Globus pallidus (tissue), 1 donor: ENCODE measurements around the gene TP53I11.

Experiments used
- DNase-seq: peaks from one replicate; pipeline ENCODE4 v3.0.0-alpha.2; 2015; ENCODE audit warnings: low spot score

Gene TP53I11, protein sequence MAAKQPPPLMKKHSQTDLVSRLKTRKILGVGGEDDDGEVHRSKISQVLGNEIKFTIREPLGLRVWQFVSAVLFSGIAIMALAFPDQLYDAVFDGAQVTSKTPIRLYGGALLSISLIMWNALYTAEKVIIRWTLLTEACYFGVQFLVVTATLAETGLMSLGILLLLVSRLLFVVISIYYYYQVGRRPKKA

DNA sequence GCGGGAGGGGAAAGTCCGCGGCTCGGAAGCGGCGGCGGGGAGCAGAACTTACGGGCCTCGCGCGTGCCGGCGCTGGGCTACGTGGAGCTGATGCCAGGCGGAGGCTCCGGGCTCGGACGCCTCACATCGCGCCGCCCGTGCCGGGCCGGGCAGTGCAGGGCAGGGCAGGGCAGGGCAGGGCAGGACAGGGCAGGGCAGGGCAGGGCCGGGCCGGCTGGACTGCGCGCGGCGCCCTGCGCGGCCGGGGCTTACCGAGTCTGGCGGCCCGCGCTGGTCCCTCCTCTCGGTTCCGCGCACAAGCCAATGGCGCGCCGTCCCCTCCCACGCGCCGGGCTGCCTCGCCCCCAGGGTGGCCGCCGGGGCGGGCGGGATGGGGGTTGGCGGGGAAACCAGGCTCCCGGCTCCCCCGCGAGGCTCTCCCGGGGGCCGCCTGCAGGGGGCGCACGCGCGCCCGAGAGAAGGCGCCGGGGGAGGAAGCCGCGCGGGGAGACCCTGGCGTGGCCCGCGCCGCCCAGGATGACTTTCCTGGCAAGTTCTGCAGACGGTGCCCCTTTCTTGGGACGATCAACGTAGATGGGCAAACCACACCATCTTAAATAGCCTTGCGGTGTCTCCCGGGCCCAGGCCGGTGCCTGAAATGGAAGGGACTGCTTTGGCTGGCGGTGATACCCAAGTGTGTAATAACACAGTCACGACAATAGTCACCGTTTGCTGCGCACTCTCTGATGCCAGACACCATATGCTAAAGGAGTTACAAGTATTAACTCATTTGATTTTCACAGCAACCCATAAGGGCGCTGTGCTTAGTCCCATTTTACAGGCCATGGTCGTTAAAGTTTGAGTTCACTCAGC, at the start of gene TP53I11:
TP53I11 (minus strand) TSS at position 259 of the 852 bp plus-strand sequence. CDS start 12,548 bp downstream, outside the sequence.
- no peak for DNase-seq

DNA sequence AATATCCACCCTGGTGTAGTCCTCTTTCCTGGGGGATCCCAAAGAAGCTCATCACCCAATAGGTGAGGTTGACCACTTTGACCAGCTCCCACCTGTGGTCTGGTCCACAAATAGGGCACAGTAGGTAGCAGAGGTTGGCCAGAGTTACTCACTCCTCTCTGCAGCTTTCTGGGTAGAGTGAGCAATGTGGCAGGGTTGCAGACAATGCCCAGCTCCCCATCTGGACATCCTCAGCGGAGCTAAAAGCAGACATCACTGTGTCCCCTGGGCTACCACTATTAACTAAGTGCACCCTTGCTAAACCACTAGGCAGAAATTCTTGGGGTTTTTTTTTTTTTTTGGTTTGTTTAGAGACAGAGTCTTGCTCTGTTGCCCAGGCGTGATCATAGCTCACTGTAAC, 48.4 kb upstream of the TP53I11 start:
- DNase-seq = no peak

DNA sequence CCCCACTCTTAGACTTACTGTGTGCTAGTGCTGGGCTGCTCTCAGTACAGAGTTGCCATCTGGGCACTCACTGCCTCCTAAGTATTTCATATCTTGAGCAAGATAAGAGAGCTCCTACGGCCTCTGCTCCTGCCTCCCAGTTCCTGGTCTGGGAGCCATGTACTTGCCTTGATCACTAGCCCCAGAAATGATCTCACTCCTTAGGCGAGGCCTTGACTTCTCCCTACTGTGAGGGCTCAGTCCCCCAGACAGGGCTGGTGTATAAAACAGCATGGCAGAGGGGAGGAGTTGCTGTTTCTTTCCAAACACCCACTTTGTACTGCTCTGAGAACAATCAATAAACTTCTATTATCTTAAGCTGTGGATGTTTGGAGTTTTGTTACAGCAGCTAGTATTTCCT, 47.4 kb upstream of the TP53I11 start:
- no peak for DNase-seq

DNA sequence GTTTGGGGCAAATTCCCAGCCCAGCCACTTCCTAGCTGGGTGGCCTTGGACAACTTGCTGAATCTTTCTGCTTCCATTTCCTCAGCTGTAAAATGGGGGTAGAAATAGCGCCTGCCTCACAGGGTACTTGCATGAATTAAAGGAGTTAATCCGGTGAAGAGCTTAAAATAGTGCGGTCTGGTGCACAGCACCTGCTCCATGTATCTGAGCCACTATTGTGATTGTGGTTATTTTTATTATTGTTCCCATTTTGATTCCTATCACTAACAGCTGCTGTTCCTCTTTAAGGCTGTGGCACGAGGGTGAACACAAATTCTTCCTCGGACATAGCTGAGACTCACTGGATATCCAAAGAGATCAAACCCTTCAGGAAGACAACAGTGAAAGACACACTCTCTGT, 46.9 kb upstream of the TP53I11 start:
- DNase-seq = no peak

DNA sequence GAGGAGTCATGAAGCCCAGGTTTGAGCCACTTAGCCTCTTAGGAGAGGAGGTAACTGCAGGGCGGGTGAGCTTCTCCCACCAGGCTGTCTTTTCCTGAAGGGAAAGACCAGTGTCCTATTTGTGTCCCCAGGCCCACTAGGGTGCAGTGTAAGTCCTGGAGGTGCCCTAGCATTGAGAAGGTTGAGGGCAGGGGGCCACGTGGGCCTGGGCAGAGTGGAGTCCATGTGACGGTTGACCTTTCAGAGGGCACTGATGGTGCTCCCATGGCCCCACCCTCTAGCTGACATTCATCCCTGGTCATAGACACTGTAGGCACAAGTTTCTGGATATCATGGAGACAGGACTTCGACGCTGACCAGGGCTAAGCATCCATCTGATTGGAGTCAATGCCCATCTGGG, 44.1 kb upstream of the TP53I11 start:
- no peak for DNase-seq

DNA sequence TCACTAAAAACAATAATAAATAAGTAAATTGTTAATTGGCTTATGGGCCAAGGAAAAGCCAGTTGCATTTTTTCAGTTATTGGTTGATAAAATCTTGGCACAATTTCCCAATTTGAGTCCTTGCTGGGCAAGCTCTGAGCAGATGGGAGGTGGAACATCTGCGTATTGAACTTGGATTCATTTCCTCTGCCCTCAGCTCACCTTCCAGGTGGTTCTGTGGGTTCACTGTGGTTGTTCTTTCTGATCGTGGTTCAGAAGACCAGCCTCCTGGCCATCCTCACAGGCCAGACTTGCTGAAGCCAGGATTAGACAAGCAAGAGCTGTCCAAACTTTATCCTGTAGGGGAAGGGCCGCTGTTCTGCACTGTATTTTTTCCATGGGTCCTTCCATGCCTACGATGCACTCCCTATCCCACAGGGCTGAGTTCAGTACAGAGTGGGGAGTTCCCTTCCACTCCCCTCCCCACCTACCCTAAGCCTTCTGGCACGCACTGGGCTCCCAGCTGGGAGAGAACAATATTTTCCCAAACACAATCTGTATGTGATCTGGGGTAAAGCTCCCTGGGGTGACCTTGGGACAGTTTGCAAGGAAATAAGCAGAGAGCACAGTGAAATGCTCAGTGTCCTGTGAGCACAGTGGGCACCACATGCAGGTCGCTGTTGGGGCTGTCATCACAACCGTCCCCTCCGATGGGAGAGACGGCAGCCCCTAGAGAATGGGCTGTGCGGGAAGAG, 43.5 kb upstream of the TP53I11 start:
- no peak for DNase-seq

DNA sequence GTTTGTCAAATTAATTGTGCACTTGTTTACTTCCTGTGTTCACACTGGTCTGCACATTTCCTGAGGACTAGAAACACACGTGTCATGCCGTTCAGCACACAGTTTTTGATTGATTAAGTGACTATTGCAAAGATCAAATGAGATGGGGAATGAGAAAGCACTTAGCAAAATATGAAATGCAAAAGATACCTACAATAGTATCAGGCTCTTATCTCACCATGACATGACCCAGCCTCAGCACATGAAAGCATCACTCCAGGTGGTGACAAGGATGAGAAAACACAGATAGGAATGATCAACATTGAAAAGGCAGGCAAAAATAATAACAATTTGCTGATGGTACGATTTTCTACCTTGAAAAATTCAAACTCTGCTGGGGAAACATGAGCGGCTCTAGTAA, 42.1 kb upstream of the TP53I11 start:
- no peak for DNase-seq

DNA sequence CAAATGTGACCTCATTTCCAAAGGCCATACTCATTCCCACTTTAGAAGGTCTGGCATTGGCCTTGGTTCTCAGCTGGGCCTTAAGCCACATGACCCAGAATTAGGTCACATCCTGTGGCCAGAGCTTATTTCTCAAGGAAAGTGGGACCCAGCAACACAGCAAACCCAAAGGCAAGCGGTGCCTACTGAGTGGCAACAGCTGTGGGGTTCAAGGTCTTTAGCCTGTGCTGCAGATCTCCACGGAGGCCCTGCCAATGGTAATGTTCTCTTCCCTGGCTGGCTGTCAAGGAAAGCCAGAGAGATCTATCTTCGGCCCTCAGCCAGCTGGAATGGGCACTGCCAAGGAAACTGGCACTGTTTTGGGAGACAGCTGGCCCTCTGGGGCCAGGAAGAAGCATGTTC, 41.5 kb upstream of the TP53I11 start:
- DNase-seq = no peak

DNA sequence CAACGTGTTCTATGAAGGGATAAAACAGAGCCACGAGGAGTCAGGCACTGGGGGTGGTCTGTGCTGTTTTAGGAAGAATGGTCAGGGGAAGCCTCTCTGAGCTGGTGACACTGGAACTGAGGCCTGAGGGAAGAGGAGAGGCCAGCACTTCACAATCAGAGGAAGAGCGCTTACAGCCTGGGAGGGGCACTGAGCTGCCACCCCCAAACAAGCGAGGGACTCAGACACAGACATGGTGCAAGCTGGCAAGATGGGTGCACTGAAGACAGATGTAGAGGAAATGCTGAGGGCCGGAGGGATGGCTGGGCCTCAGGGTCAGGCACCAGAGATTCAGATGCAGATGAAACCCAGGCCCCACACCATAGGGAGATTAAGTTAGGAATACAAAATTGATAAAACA, 40.0 kb upstream of the TP53I11 start:
- DNase-seq = no peak

DNA sequence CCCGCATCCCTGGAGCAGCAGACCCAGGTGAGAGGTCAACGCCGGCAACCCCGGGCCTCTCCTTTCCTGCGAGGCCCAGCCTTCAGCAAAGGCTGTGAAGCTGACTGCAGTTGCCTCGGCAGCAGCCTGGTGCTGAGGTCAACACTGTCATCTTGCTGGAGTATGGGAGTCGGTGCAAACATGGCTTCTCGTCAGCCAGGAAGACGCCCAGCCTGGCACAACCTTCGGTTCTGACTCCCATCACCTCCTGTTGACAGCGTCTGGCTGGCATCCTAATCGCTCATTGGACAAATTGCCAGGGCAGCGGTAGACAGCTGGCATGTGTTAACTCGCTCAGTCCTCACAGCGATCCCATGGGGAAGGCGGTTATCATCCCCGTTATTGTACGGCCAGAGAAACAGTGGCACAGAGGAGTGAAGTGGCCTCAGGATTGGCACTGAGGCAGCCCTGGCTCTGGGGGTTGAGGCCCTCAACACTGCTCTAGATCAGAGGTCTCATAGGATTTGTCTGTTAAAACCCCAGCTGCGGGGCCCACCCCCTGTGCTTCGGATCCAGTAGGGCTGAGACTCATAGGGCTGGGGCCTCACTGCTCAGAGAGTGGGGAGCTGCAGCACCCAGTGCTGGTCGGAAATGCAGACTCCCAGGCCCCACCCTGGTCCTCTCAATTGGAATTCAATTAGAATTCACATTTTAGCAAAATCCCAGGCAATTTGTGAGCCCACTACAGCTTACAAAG, 39.3 kb upstream of the TP53I11 start:
- no peak for DNase-seq

DNA sequence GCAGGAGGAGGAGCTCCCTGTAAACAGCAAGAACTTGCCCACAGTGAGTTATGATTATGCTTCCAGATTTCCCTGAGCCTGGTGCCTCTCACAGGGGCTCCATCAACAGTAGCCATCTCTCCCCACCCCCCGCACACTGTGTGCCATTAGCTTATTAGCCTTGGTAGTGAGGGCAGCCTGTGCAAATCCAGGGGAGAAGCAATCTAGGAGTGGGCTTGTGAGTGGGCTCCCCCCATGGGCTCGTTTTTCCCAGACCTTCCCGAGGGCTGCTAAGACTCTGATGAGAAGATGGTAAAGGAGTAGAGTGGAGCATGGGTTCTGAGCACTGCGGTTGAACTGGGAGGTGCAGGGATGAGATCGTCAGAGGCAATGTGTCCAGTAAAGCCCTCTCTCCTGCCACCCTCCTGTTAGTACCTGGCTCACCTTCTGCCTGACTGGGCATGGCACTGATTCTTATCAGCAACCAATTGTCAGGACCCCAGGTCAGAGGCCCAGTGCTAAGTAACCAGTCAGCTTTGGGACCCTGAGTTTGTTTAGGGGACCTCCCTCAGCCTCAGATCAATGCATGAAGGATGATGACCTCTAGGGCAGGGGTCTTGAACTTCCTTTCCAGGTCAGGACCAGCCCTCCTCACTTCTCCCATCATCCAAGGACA, 38.4 kb upstream of the TP53I11 start:
- DNase-seq = no peak

DNA sequence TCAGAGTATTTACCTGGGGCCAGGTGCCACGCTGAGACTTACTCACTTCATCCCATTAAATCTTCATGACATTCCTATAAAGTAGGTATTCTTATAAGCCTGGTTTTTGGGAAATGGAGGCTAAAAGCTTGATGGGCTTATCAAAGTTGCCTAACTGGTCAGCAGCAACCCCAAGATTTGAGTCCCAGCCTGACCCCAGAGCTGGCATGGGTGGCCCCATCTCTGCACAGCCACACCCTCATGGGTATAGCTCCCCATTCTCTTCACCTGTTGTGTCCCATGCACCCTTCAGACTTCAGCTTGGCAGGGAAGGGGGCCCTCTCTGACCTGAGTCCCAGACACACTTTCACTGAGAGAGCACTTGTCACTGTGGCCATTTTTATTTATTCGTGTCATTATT, 37.4 kb upstream of the TP53I11 start:
- no peak for DNase-seq

DNA sequence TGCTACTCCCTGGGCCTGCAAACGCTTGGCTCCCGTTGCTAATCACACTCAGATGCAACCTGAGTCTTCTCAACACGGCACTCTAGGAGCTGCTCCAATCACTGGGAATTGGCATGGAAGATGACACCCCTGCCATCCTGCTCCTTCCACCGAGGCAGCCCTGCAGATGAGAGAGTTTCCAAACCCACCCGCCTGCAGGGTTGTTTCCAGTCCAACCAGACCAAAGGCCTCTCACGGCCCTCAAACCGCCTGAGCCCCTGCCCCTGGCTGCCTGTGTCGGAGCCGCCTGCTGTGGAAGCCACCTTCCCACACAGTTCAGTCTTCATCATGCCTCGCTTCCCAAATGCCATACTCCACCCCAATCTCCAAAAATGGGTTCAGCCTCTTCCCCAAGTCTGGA, 36.8 kb upstream of the TP53I11 start:
- DNase-seq = no peak

DNA sequence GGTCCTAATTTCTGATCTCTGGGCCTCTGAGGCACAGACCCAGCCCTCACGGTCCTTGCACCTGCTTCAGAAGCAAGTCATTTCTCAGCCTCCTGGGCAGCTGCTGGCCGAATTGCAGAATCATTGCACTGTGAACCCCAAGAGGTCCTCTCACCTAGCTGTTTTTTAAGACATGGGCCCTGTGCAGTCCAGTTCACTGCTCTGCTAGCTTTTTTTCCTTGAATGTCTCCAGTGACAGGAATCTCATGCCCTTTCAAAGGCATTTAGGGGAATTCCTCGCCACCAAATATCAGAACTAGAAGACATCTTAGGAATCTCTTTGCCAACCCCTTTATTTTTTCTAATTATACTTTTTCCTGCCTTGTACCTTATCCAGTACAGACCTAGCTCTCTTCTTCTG, 35.6 kb upstream of the TP53I11 start:
- no peak for DNase-seq

DNA sequence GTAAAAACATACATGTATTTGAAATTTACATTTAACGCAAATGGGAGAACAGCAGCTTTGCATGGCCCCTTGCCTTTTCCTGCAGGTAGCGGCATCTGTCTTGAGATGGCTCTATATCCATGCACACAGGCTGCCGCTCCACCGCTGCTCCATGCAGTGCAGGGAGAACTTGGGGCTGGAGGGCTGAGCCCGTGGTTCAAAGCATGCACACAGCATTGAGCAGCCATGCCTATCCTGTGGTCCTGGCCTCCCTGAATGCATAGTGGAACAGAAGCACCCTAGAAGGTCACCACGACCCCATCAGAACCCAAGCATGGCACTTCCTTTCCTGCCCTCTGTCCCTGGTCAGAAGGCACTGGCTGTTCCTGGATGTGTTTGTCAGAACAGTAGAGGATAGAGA, 35.0 kb upstream of the TP53I11 start:
- no peak for DNase-seq

DNA sequence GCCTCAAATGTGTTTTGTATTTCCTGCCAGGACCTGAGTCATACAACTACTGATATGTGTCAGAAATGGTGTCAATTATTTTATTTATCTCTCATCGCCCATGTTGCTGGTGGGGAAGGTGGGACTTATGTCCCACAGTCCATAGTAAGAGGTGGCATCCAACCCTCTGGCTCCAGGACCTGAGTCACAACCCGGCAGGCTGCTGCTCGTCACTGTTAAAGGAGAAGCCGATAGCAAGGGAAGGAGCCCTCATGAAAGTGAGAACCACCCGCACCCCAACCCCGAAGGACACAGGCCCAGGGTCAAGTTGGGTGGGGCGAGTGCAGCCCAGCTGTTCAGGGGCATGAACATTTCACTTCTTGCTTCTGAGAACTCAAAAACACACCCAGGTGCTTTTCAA, 33.1 kb upstream of the TP53I11 start:
- no peak for DNase-seq

DNA sequence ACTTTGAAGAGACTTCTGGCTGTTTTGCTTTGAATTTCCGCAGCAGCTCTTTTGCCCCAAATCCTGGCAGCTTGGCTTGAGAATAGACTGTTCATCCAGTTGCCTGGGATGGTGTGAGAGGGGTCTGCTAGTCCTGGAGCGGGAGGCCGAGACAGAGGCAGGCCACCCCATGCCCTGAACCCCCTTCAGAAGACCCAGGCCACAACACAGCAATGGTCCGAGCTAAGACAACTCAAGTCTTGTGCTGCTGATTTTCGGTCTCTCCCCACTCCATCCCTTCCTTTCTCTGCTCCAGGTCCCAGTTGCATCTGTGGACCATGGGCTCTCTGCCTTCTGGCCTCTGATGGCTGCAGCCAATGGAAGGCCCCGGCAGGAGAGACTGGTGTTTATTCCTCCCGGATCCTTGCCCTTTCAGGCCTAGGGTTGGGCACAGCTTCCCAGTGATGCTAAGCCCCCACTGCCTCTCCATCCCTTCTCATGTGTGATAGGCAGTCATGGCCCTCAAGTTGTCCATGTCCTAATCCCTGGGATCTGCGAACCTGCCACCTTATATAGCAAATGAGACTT, 31.9 kb upstream of the TP53I11 start:
- DNase-seq = no peak

DNA sequence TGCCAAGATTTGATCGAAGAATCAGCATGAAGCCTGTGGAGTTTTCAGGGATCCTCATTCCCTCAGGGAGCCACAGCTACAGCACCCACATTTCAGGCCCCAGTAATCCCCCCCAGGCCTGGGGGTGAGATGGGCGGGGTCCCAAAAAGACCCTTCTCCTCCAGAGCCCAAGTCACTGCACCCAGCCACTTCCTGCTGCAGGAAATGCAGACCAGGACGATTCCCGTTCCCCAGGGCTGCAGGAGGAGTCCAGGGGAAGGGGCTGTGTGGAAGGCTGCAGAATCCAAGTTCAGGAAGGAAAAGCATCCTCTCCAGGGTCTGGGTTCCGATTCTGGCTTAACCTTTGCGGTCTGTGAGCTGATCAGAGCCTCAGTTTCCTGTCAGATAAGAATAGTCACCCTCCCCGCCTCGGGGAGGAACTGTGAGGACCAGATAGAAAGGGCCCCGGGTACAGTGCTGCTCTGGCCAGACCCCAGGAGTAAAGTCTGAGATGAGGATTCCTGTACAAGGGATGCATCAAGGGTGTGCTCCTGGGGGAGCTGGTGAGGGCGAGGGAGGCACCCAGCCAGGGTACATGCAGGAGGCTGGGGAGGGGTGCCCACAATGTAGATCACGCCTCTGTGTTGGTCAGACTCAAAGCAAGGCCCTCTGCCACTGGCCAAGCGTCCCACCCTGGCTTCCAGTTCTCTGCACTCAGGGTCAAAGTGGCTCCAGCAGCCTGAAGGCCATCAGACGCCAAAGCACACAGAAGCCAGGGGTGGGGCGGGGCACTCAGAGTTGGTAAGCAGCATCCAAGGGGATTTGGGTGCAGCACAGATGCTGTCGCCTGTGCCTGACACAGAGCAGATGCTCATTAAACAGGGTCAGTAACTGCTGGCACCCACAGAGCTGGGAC, 30.1 kb upstream of the TP53I11 start:
- DNase-seq = no peak

DNA sequence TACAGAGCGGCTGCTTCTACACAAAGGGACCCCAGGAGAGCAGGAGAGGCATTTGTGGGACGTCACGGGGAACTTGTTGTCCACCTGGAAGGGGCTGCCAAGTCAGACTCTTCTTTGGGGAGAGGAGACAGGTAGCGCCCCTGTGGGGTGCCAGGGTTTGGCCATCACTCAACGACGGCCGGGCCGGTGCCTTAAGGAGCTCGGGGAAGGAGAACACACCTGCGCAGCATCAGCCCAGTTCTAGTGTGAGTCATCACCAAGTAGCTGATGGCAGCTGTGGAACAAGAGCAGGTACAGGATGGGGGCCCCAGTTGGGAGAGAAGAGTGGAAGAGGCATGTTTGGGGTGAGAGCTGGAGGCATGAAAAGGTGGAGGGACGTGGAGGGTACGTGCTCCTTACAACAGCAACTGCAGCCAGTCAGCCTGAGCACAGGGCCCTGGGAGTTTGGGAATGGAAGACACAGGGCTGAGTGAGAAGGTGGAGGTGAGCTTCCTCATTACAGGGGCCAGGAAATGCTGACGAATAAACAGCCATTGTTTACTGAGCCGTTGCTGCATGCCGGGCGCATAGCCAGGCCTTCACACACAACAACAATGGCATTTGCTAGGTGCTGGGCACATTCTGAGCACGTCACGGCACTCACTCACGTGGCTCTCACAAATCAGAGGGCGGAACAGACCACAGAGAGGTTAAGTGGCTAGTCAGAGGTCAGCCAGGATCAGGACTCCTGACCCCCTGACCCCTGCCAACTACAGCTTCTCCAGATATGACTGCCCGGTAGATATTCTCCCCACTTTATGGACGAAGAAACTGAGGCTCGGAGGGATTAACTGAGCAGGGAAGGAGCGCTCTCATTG, 29.1 kb upstream of the TP53I11 start:
- no peak for DNase-seq

DNA sequence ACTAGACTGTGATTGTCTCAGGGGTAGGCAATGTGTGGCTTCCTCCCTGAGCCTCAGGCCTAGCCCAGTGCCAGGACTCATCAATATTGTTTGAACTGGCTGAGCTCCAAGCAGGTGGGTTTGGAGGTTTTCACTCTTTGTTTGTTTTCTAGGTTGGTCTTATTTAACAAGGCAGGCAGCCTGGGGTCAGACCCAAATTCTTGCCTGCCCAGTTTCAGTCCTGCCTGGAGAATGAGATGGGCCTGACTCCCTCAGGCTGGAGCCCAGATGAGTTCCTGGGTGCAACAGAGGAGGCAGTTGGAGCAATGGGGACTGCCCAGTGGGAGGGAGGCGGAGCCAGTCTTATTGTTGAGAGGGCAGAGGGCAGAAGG, 28.3 kb upstream of the TP53I11 start:
- no peak for DNase-seq
